HepG2 (cell line): ENCODE measurements around the gene CD248. TPM values are rescaled to one million over a fixed set of nuclear protein-coding genes. Genes with fewer than 3 reads are reported as not detected.

Experiments
- ARID4A ChIP-seq: sonication (generic); formaldehyde crosslinking; IDR thresholded peaks from 2 replicates; pipeline ENCODE4 v1.5.0; 2020; ENCODE audit warnings: mild to moderate bottlenecking, missing genetic modification reagents, borderline replicate concordance
- CSRNP2 ChIP-seq: sonication (generic); formaldehyde crosslinking; conservative IDR thresholded peaks from 2 replicates; pipeline ENCODE4 v1.8.0; 2022; ENCODE audit warnings: low read depth, missing genetic modification reagents
- NR2F2 ChIP-seq: IDR thresholded peaks from 2 replicates; pipeline ENCODE4 v1.6.1; 2012; ENCODE audit warnings: low read depth, inconsistent platforms, borderline replicate concordance
- RAD51 ChIP-seq: fragments of 450-650 bp; IDR thresholded peaks from 2 replicates; pipeline ENCODE4 v1.6.1; 2016; ENCODE audit warnings: borderline replicate concordance
- SNAPC4 ChIP-seq: sonication (generic); formaldehyde crosslinking; IDR thresholded peaks from 2 replicates; pipeline ENCODE4 v1.4.0; 2020; ENCODE audit warnings: mild to moderate bottlenecking, missing genetic modification reagents
- ZBTB4 ChIP-seq: sonication (generic); formaldehyde crosslinking; IDR thresholded peaks from 2 replicates; pipeline ENCODE4 v1.4.0; 2020; ENCODE audit warnings: missing genetic modification reagents, mild to moderate bottlenecking, borderline replicate concordance
- ZNF256 ChIP-seq: sonication (generic); formaldehyde crosslinking; conservative IDR thresholded peaks from 2 replicates; pipeline ENCODE4 v1.4.0; 2020; ENCODE audit warnings: missing genetic modification reagents
- ZNF44 ChIP-seq: sonication (generic); formaldehyde crosslinking; IDR thresholded peaks from 2 replicates; pipeline ENCODE4 v1.5.1; 2020; ENCODE audit warnings: mild to moderate bottlenecking, missing genetic modification reagents
- ZNF768 ChIP-seq: sonication (generic); formaldehyde crosslinking; IDR thresholded peaks from 2 replicates; pipeline ENCODE4 v1.4.0; 2020; ENCODE audit warnings: missing genetic modification reagents
- ZXDC ChIP-seq: sonication (generic); formaldehyde crosslinking; IDR thresholded peaks from 2 replicates; pipeline ENCODE4 v1.5.0; 2020; ENCODE audit warnings: mild to moderate bottlenecking, missing genetic modification reagents
- polyA plus RNA-seq, 8 experiments: library from polyadenylated mRNA; depleted of rRNA in 3 of 8; stranded (reverse) in 7 of 8; unstranded in 1 of 8; fragments of >200 nt; fragmentation: Illumina TruSeq in 4 of 8; extraction: Trizol in 4 of 8; gene quantifications; 2 replicates each; pipeline versions ENCODE4 v1.2.1 to v1.2.3, GENCODE V29; 2011 to 2016; ENCODE audit warnings: low read depth in 4 of 8, missing spikeins in 1 of 8, mixed read lengths in 1 of 8; ENCODE audit not compliant: insufficient read depth in 1 of 8
- total RNA-seq, 5 experiments: library from RNA; depleted of rRNA; stranded (reverse); fragments of >200 nt; fragmentation: Illumina TruSeq; extraction: Trizol; gene quantifications; 2 replicates each; pipeline ENCODE4 v1.2.3, GENCODE V29; 2016; ENCODE audit warnings: low read depth in 1 of 5

Gene CD248
- total and polyA plus RNA-seq, 2 of the 13 experiments (the other 11 are each of a cell fraction or from before 2014, with no cell fraction given), result 0.25 to 0.35 TPM

- TF ChIP-seq NR2F2 (no peak), ARID4A (CRISPR knock-in tag) (peak; percentile 47; the same call in 1 of the 2 replicates), ZNF44 (CRISPR knock-in tag) (no peak), SNAPC4 (peak; percentile 44; the same call in 1 of the 2 replicates), ZNF768 (CRISPR knock-in tag) (peak; percentile 69; the same call in 1 of the 2 replicates), ZNF256 (CRISPR knock-in tag) (no peak), RAD51 (no peak), CSRNP2 (CRISPR knock-in tag) (no peak), ZXDC (no peak), ZBTB4 (CRISPR knock-in tag) (no peak)
Measured at GRCh38 chr11:66312549-66313320, 4.1 kb downstream of the CD248 start (continued).
